ENCODE data around the gene CHIC1.

- TF ChIP-seq CTCF (IDR thresholded peaks at IDR 0.05) (no peak), EZH2 (IDR thresholded peaks at IDR 0.05; ENCODE audit: borderline replicate concordance, insufficient read depth, low read depth, low read length, poor library complexity, severe bottlenecking) (no peak)
Measured at GRCh38 chrX:73563738-73564068, 706 bp downstream of the CHIC1 start.

All from B cell (primary cell).